K562 (cell line): ENCODE data around the gene LMNA. TPM values are rescaled to one million over a fixed set of nuclear protein-coding genes. Genes with fewer than 3 reads are reported as not detected.

Experiments
- BRF2 ChIP-seq: IDR thresholded peaks from 3 replicates; pipeline ENCODE4 v1.6.1; 2011; ENCODE audit warnings: borderline replicate concordance, mild to moderate bottlenecking; ENCODE audit not compliant: insufficient read length, insufficient read depth
- DNMT1 ChIP-seq: fragments of 450-650 bp; IDR thresholded peaks from 2 replicates; pipeline ENCODE4 v1.6.1; 2016; ENCODE audit warnings: antibody characterized with exemption, mild to moderate bottlenecking
- FOXJ2 ChIP-seq: fragments of 200-800 bp; sonication (Bioruptor generic); IDR thresholded peaks from 2 replicates; pipeline ENCODE4 v1.6.1; 2016; ENCODE audit warnings: missing genetic modification characterization, missing compliant biosample characterization
- LARP7 ChIP-seq: fragments of 450-650 bp; IDR thresholded peaks from 2 replicates; pipeline ENCODE4 v1.6.1; 2016
- MAFK ChIP-seq: IDR thresholded peaks from 2 replicates; pipeline ENCODE4 v1.6.1; 2011; ENCODE audit warnings: low read length, improper control_type of control experiment
- NCOA2 ChIP-seq, 2 experiments: fragments of 450-650 bp; IDR thresholded peaks; 2 replicates each; pipeline ENCODE4 v1.6.1; 2018; ENCODE audit warnings: mild to moderate bottlenecking in 2 of 2, moderate library complexity in 1 of 2; ENCODE audit not compliant: partially characterized antibody in 2 of 2
- NR2C2 ChIP-seq, 2 experiments: fragments of 200-800 bp in 1 of 2; sonication (Bioruptor generic) in 1 of 2; sonication (generic) in 1 of 2; formaldehyde crosslinking in 1 of 2; IDR thresholded peaks; 2 replicates each; pipeline versions ENCODE4 v1.6.1 to v1.8.0; 2016 to 2022; ENCODE audit warnings: mild to moderate bottlenecking in 1 of 2, missing compliant biosample characterization in 1 of 2, missing genetic modification characterization in 1 of 2, missing genetic modification reagents in 1 of 2
- POLR2H ChIP-seq: IDR thresholded peaks from 2 replicates; pipeline ENCODE4 v1.6.1; 2016; ENCODE audit warnings: missing genetic modification characterization, low read depth, mild to moderate bottlenecking, control low read depth, missing compliant biosample characterization, moderate library complexity
- SIN3B ChIP-seq: fragments of 450-650 bp; IDR thresholded peaks from 2 replicates; pipeline ENCODE4 v1.6.1; 2017; ENCODE audit warnings: low read depth, mild to moderate bottlenecking, moderate library complexity
- TBL1XR1 ChIP-seq, 2 experiments: IDR thresholded peaks; 2 replicates each; pipeline ENCODE4 v1.6.1; 2012; ENCODE audit warnings: improper control_type of control experiment in 2 of 2, low read length in 2 of 2, mild to moderate bottlenecking in 1 of 2
- TOE1 ChIP-seq, 2 experiments: fragments of 450-650 bp in 1 of 2; sonication (generic) in 1 of 2; formaldehyde crosslinking in 1 of 2; IDR thresholded peaks; 2 replicates each; pipeline versions ENCODE4 v1.7.1 to v1.8.0; 2016 to 2022; ENCODE audit warnings: borderline replicate concordance in 2 of 2, mild to moderate bottlenecking in 2 of 2, antibody characterized with exemption in 1 of 2, inconsistent platforms in 1 of 2, low read depth in 1 of 2, missing genetic modification reagents in 1 of 2, moderate library complexity in 1 of 2
- ZEB2 ChIP-seq: fragments of 450-650 bp; IDR thresholded peaks from 2 replicates; pipeline ENCODE4 v1.6.1; 2016
- ZNF449 ChIP-seq: fragments of 250-450 bp; sonication (Bioruptor Pico); IDR thresholded peaks from 2 replicates; pipeline ENCODE4 v1.8.0; 2022; ENCODE audit warnings: moderate library complexity, mild to moderate bottlenecking, inconsistent platforms
- ZNF561 ChIP-seq: fragments of 450-650 bp; formaldehyde crosslinking; conservative IDR thresholded peaks from 2 replicates; pipeline ENCODE4 v1.4.0; 2020; ENCODE audit warnings: mild to moderate bottlenecking, moderate library complexity
- ZNF584 ChIP-seq: fragments of 200-800 bp; sonication (Bioruptor generic); IDR thresholded peaks from 2 replicates; pipeline ENCODE4 v1.6.1; 2016; ENCODE audit warnings: low read depth, mild to moderate bottlenecking, missing genetic modification characterization, missing compliant biosample characterization
- ZNF830 ChIP-seq: fragments of 250-450 bp; sonication (Bioruptor Pico); IDR thresholded peaks from 2 replicates; pipeline ENCODE4 v1.5.0; 2021; ENCODE audit warnings: mild to moderate bottlenecking
- polyA plus RNA-seq, 8 experiments: library from polyadenylated mRNA; depleted of rRNA in 4 of 8; stranded (reverse) in 5 of 8; unstranded in 3 of 8; fragments of >200 nt; fragmentation: Nextera tagmentation in 2 of 8; fragmentation: Illumina TruSeq in 1 of 8; extraction: Ambion mirVana in 2 of 8; extraction: Trizol in 1 of 8; gene quantifications; 2 replicates each; pipeline versions ENCODE4 v1.2.1 to v1.2.3, GENCODE V29; 2011 to 2014; ENCODE audit warnings: inconsistent platforms in 1 of 8, missing spikeins in 1 of 8
- total RNA-seq, 7 experiments: library from RNA; depleted of rRNA in 6 of 7; stranded (reverse); fragments of >200 nt in 6 of 7; fragmentation: Illumina TruSeq in 2 of 7; extraction: Trizol in 2 of 7; gene quantifications; 2 replicates each; pipeline versions ENCODE4 v1.2.1 to v1.2.3, GENCODE V29; 2011 to 2021; ENCODE audit warnings: low replicate concordance in 1 of 7
- TF ChIP-seq, protein P1 (sequence below): fragments of 450-650 bp; IDR thresholded peaks from one replicate; pipeline ENCODE4 v1.6.1; 2018; ENCODE audit warnings: mild to moderate bottlenecking, moderate library complexity; ENCODE audit not compliant: partially characterized antibody
- TF ChIP-seq, protein P2 (sequence below): sonication (generic); formaldehyde crosslinking; IDR thresholded peaks from 2 replicates; pipeline ENCODE4 v1.9.0; 2022; ENCODE audit warnings: mild to moderate bottlenecking, missing genetic modification reagents
- TF ChIP-seq, protein P3 (sequence below): fragments of 250-450 bp; sonication (Bioruptor Pico); IDR thresholded peaks from 2 replicates; pipeline ENCODE4 v1.4.0; 2020; ENCODE audit warnings: borderline replicate concordance
- TF ChIP-seq, protein P4 (sequence below): IDR thresholded peaks from 2 replicates; pipeline ENCODE4 v1.6.1; 2011; ENCODE audit not compliant: insufficient read length; ENCODE audit errors: extremely low read depth

The LMNA gene
- total and polyA plus RNA-seq, 9 of the 15 experiments (the other 6 are each of a cell fraction or from before 2014, with no cell fraction given) = 1.00 to 347 (median 88.2) TPM

- TF ChIP-seq, protein P1, sequence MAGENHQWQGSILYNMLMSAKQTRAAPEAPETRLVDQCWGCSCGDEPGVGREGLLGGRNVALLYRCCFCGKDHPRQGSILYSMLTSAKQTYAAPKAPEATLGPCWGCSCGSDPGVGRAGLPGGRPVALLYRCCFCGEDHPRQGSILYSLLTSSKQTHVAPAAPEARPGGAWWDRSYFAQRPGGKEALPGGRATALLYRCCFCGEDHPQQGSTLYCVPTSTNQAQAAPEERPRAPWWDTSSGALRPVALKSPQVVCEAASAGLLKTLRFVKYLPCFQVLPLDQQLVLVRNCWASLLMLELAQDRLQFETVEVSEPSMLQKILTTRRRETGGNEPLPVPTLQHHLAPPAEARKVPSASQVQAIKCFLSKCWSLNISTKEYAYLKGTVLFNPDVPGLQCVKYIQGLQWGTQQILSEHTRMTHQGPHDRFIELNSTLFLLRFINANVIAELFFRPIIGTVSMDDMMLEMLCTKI = no peak
- TF ChIP-seq MAFK (no peak), NR2C2 (CRISPR knock-in tag; IDR thresholded peaks at IDR 0.05) (peak; percentile 15; the same call in 1 of the 2 replicates), NR2C2 (tag; IDR thresholded peaks at IDR 0.05) (peak; percentile 36; the same call in 1 of the 2 replicates), POLR2H (tag) (no peak), FOXJ2 (no peak), TBL1XR1 (IDR thresholded peaks at IDR 0.05; ENCODE audit: low read length in 2 of 2) (peak in 1 of 2 experiments; percentile 46; a peak in 1 of 4 replicates), BRF2 (no peak), NCOA2 (IDR thresholded peaks at IDR 0.05; ENCODE audit: partially characterized antibody in 2 of 2) (no peak), ZNF584 (CRISPR knock-in tag) (no peak), SIN3B (no peak; the same call in 1 of the 2 replicates), TOE1 (IDR thresholded peaks at IDR 0.05; ENCODE audit: borderline replicate concordance) (no peak), TOE1 (CRISPR knock-in tag; IDR thresholded peaks at IDR 0.05; ENCODE audit: borderline replicate concordance, low read depth) (no peak; the same call in 1 of the 2 replicates), ZEB2 (no peak), DNMT1 (no peak), ZNF561 (CRISPR knock-in tag) (no peak), ZNF830 (CRISPR knock-in tag) (no peak), ZNF449 (CRISPR knock-in tag) (no peak), LARP7 (no peak)
- TF ChIP-seq, protein P2, sequence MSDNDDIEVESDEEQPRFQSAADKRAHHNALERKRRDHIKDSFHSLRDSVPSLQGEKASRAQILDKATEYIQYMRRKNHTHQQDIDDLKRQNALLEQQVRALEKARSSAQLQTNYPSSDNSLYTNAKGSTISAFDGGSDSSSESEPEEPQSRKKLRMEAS (CRISPR knock-in tag) = peak; percentile 32
- TF ChIP-seq, protein P3, sequence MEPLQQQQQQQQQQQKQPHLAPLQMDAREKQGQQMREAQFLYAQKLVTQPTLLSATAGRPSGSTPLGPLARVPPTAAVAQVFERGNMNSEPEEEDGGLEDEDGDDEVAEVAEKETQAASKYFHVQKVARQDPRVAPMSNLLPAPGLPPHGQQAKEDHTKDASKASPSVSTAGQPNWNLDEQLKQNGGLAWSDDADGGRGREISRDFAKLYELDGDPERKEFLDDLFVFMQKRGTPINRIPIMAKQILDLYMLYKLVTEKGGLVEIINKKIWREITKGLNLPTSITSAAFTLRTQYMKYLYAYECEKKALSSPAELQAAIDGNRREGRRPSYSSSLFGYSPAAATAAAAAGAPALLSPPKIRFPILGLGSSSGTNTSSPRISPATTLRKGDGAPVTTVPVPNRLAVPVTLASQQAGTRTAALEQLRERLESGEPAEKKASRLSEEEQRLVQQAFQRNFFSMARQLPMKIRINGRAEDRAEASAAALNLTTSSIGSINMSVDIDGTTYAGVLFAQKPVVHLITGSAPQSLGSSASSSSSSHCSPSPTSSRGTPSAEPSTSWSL (CRISPR knock-in tag) = no peak
- TF ChIP-seq, protein P4, sequence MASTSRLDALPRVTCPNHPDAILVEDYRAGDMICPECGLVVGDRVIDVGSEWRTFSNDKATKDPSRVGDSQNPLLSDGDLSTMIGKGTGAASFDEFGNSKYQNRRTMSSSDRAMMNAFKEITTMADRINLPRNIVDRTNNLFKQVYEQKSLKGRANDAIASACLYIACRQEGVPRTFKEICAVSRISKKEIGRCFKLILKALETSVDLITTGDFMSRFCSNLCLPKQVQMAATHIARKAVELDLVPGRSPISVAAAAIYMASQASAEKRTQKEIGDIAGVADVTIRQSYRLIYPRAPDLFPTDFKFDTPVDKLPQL = no peak
These were observed 505 bp downstream of the LMNA start (continued) for GRCh38 chr1:156114919-156115513.
